Measurements from ENCODE around the gene ACBD5. TPM values are rescaled to one million over a fixed set of nuclear protein-coding genes. Genes with fewer than 3 reads are reported as not detected.
A peak's percentile ranks its signal among the peaks of the same experiment; 100 is the strongest.
"Not testable (repeated sequence)": the region's sequence is repeated elsewhere in the genome, so short reads cannot be mapped to it uniquely, and the experiment has no call there.

ACBD5 gene
- total RNA-seq (2014; rRNA removed; shearing (Covaris generic)) = 17.6 and 26.7 TPM in 2 replicates

GRCh38 chr10:27240212-27241009, at the start of gene ACBD5:
ACBD5 (minus strand) TSS chr10:27240797; CDS start chr10:27240688, 109 bp downstream.
- H3K4me3 ChIP-seq (ENCODE audit: insufficient read depth, low read depth, low read length) = peak within 1 kb of the TSS; percentile 83
- H3K27me3 ChIP-seq (ENCODE audit: control insufficient read depth, insufficient read depth, low read length) = no peaks in the 10 kb centered on the region
- peak; percentile 85 for DNase-seq
- no peaks in the 10 kb centered on the region for H3K36me3 ChIP-seq (replicated peaks; ENCODE audit: control insufficient read depth, insufficient read depth, low read length)

GRCh38 chr10:27285093-27285492, 44.5 kb upstream of the ACBD5 start:
- H3K4me3 ChIP-seq (ENCODE audit: insufficient read depth, low read depth, low read length) = no peak overlapping the region
- no peaks in the 10 kb centered on the region for H3K27me3 ChIP-seq (ENCODE audit: control insufficient read depth, insufficient read depth, low read length)
- peak; percentile 4 for DNase-seq
- no peaks in the 10 kb centered on the region for H3K36me3 ChIP-seq (replicated peaks; ENCODE audit: control insufficient read depth, insufficient read depth, low read length)

- Histone ChIP-seq H3K36me3 (replicated peaks; ENCODE audit: control insufficient read depth, insufficient read depth, low read length) (no peaks in the 10 kb centered on the region), H3K4me3 (ENCODE audit: insufficient read depth, low read depth, low read length) (no peak overlapping the region), H3K27me3 (ENCODE audit: control insufficient read depth, insufficient read depth, low read length) (no peaks in the 10 kb centered on the region)
- DNase-seq = no peak
Measured at GRCh38 chr10:27276581-27276980, 36.0 kb upstream of the ACBD5 start.

GRCh38 chr10:27266025-27266424, 25.4 kb upstream of the ACBD5 start:
- H3K27me3 ChIP-seq (ENCODE audit: control insufficient read depth, insufficient read depth, low read length); DNase-seq; H3K4me3 ChIP-seq (ENCODE audit: insufficient read depth, low read depth, low read length); H3K36me3 ChIP-seq (replicated peaks; ENCODE audit: control insufficient read depth, insufficient read depth, low read length): not testable (repeated sequence)

- H3K36me3 ChIP-seq (replicated peaks; ENCODE audit: control insufficient read depth, insufficient read depth, low read length); H3K4me3 ChIP-seq (ENCODE audit: insufficient read depth, low read depth, low read length); DNase-seq: not testable (repeated sequence)
- peaks cover 30% of the 10 kb centered on the region for H3K27me3 ChIP-seq (ENCODE audit: control insufficient read depth, insufficient read depth, low read length)
Measured at GRCh38 chr10:27262788-27263187, 22.2 kb upstream of the ACBD5 start.

- peak; percentile 84 for DNase-seq
- peak overlapping the region; percentile 75 for H3K4me3 ChIP-seq (ENCODE audit: insufficient read depth, low read depth, low read length)
- no peaks in the 10 kb centered on the region for H3K36me3 ChIP-seq (replicated peaks; ENCODE audit: control insufficient read depth, insufficient read depth, low read length)
- peaks cover 34% of the 10 kb centered on the region for H3K27me3 ChIP-seq (ENCODE audit: control insufficient read depth, insufficient read depth, low read length)
Measured at GRCh38 chr10:27258838-27259812, 18.5 kb upstream of the ACBD5 start.

- DNase-seq = no peak
- Histone ChIP-seq H3K4me3 (ENCODE audit: insufficient read depth, low read depth, low read length) (peak overlapping the region; percentile 75), H3K36me3 (replicated peaks; ENCODE audit: control insufficient read depth, insufficient read depth, low read length) (no peaks in the 10 kb centered on the region), H3K27me3 (ENCODE audit: control insufficient read depth, insufficient read depth, low read length) (peaks cover 34% of the 10 kb centered on the region)
Measured at GRCh38 chr10:27258492-27258837, 17.9 kb upstream of the ACBD5 start.

GRCh38 chr10:27256299-27257189, 15.9 kb upstream of the ACBD5 start:
- no peak overlapping the region for H3K4me3 ChIP-seq (ENCODE audit: insufficient read depth, low read depth, low read length)
- H3K27me3 ChIP-seq (ENCODE audit: control insufficient read depth, insufficient read depth, low read length) = peaks cover 34% of the 10 kb centered on the region

GRCh38 chr10:27253576-27253975, 13.0 kb upstream of the ACBD5 start:
- peaks cover 11% of the 10 kb centered on the region for H3K27me3 ChIP-seq (ENCODE audit: control insufficient read depth, insufficient read depth, low read length)
- H3K4me3 ChIP-seq (ENCODE audit: insufficient read depth, low read depth, low read length) = no peak overlapping the region
- no peaks in the 10 kb centered on the region for H3K36me3 ChIP-seq (replicated peaks; ENCODE audit: control insufficient read depth, insufficient read depth, low read length)
- no peak for DNase-seq

More at GRCh38 chr10:27256299-27257189, 15.9 kb upstream of the ACBD5 start:
- DNase-seq = peak; percentile 67
- H3K36me3 ChIP-seq (replicated peaks; ENCODE audit: control insufficient read depth, insufficient read depth, low read length) = no peaks in the 10 kb centered on the region

- peak; percentile 91 for DNase-seq
- H3K36me3 ChIP-seq (replicated peaks; ENCODE audit: control insufficient read depth, insufficient read depth, low read length) = no peaks in the 10 kb centered on the region
- peaks cover 1% of the 10 kb centered on the region for H3K27me3 ChIP-seq (ENCODE audit: control insufficient read depth, insufficient read depth, low read length)
- H3K4me3 ChIP-seq (ENCODE audit: insufficient read depth, low read depth, low read length) = peak overlapping the region; percentile 37
Measured at GRCh38 chr10:27252267-27253000, 11.8 kb upstream of the ACBD5 start.

- no peak for DNase-seq
Measured at GRCh38 chr10:27251554-27251953, 11.0 kb upstream of the ACBD5 start.

GRCh38 chr10:27248215-27248614, 7.6 kb upstream of the ACBD5 start:
- Histone ChIP-seq H3K36me3 (replicated peaks; ENCODE audit: control insufficient read depth, insufficient read depth, low read length) (no peaks in the 10 kb centered on the region), H3K27me3 (ENCODE audit: control insufficient read depth, insufficient read depth, low read length) (no peaks in the 10 kb centered on the region), H3K4me3 (ENCODE audit: insufficient read depth, low read depth, low read length) (no peak overlapping the region)
- no peak for DNase-seq

More at GRCh38 chr10:27251554-27251953, 11.0 kb upstream of the ACBD5 start:
- no peak overlapping the region for H3K4me3 ChIP-seq (ENCODE audit: insufficient read depth, low read depth, low read length)
- no peaks in the 10 kb centered on the region for H3K36me3 ChIP-seq (replicated peaks; ENCODE audit: control insufficient read depth, insufficient read depth, low read length)
- no peaks in the 10 kb centered on the region for H3K27me3 ChIP-seq (ENCODE audit: control insufficient read depth, insufficient read depth, low read length)

- no peak for DNase-seq
- Histone ChIP-seq H3K36me3 (replicated peaks; ENCODE audit: control insufficient read depth, insufficient read depth, low read length) (no peaks in the 10 kb centered on the region), H3K4me3 (ENCODE audit: insufficient read depth, low read depth, low read length) (no peak overlapping the region), H3K27me3 (ENCODE audit: control insufficient read depth, insufficient read depth, low read length) (no peaks in the 10 kb centered on the region)
Measured at GRCh38 chr10:27247441-27247840, 6.8 kb upstream of the ACBD5 start.
